B cell (primary cell): ENCODE results near the gene ZNF627. TPM values are rescaled to one million over a fixed set of nuclear protein-coding genes. Genes with fewer than 3 reads are reported as not detected.

Source experiments
- ATAC-seq: fragments of 200-7000 bp; cut with Tn5 transposase; one replicate; pipeline ENCODE4 v1.10.0; 2021; ENCODE audit warnings: low read depth, mild to moderate bottlenecking, moderate number of reproducible peaks, moderate library complexity
- CTCF ChIA-PET: fragments of 350-600 bp; sonication (Branson Sonifier 250); formaldehyde crosslinking; loops from one replicate; lab custom pipeline; 2021; ENCODE audit warnings: antibody characterized with exemption, inconsistent platforms; lab: Charles Lee
- POLR2A ChIA-PET: fragments of 350-600 bp; sonication (Branson Sonifier 250); formaldehyde crosslinking; loops from one replicate; lab custom pipeline; 2021; ENCODE audit warnings: antibody characterized with exemption; lab: Charles Lee
- DNase-seq: peaks from one replicate; pipeline ENCODE4 v3.0.0; 2013
- H2AFZ ChIP-seq: 2 replicates; pipeline ENCODE4 v1.6.1; 2012; ENCODE audit warnings: mild to moderate bottlenecking, low read depth, low read length; ENCODE audit not compliant: insufficient read depth, poor library complexity, severe bottlenecking
- H3K27ac ChIP-seq, 2 donors: 1 replicate in 1 of 2; 2 replicates in 1 of 2; pipeline ENCODE4 v1.5.1; 2012 to 2013; ENCODE audit warnings: low read length in 2 of 2, mild to moderate bottlenecking in 2 of 2, moderate library complexity in 1 of 2
- H3K27me3 ChIP-seq, 4 experiments: fragments of 200-600 bp in 1 of 4; sonication (generic) in 1 of 4; replicated peaks in 1 of 4; 1 replicate in 2 of 4; 2 replicates in 2 of 4; pipeline versions ENCODE4 v1.6.1 to v1.7.0; 2013 to 2016; ENCODE audit warnings: low read length in 3 of 4, mild to moderate bottlenecking in 2 of 4, mixed read lengths in 1 of 4, moderate library complexity in 1 of 4; ENCODE audit not compliant: insufficient read depth in 4 of 4, control insufficient read depth in 3 of 4; ENCODE audit errors: control extremely low read depth in 1 of 4
- H3K36me3 ChIP-seq, 2 experiments: replicated peaks in 1 of 2; 1 replicate in 1 of 2; 2 replicates in 1 of 2; pipeline versions ENCODE4 v1.6.1 to v1.7.1; 2013; ENCODE audit warnings: low read length in 1 of 2; ENCODE audit not compliant: insufficient read depth in 2 of 2, control insufficient read depth in 1 of 2; ENCODE audit errors: control extremely low read depth in 1 of 2, extremely low read depth in 1 of 2
- H3K4me1 ChIP-seq, 2 donors: fragments of 200-600 bp in 1 of 2; sonication (generic) in 1 of 2; 1 replicate in 1 of 2; 2 replicates in 1 of 2; pipeline versions ENCODE4 v1.5.1 to v1.6.1; 2013 to 2017; ENCODE audit warnings: low read length in 2 of 2; ENCODE audit not compliant: control insufficient read depth in 2 of 2, insufficient read depth in 2 of 2
- H3K4me2 ChIP-seq: replicated peaks from 2 replicates; pipeline ENCODE3; 2012; ENCODE audit warnings: mild to moderate bottlenecking, low read depth, low read length; ENCODE audit not compliant: poor library complexity, severe bottlenecking
- H3K4me3 ChIP-seq, 5 experiments: fragments of 200-600 bp in 1 of 5; sonication (generic) in 1 of 5; 1 replicate in 3 of 5; 2 replicates in 2 of 5; pipeline versions ENCODE4 v1.5.1 to v1.7.0; 2011 to 2016; ENCODE audit warnings: low read length in 4 of 5, mild to moderate bottlenecking in 4 of 5, low read depth in 2 of 5, control low read depth in 1 of 5, moderate library complexity in 1 of 5; ENCODE audit not compliant: insufficient read depth in 1 of 5; ENCODE audit errors: control extremely low read depth in 1 of 5, extremely low read depth in 1 of 5
- H3K79me2 ChIP-seq: fragments of 200-600 bp; sonication (generic); one replicate; pipeline ENCODE4 v1.6.0; 2016; ENCODE audit warnings: low read length; ENCODE audit not compliant: control insufficient read depth, insufficient read depth
- H3K9ac ChIP-seq: fragments of 200-600 bp; sonication (generic); 2 replicates; pipeline ENCODE4 v1.6.1; 2017; ENCODE audit warnings: mild to moderate bottlenecking, low read length, moderate library complexity
- H3K9me3 ChIP-seq, 3 donors: one replicate each; pipeline versions ENCODE4 v1.6.1 to v1.7.1; 2013; ENCODE audit warnings: low read length in 2 of 3; ENCODE audit not compliant: control insufficient read depth in 2 of 3, insufficient read depth in 1 of 3; ENCODE audit errors: control extremely low read depth in 1 of 3
- H4K20me1 ChIP-seq: 2 replicates; pipeline ENCODE4 v1.6.0; 2012; ENCODE audit warnings: mild to moderate bottlenecking, low read length; ENCODE audit not compliant: insufficient read depth, control insufficient read depth, poor library complexity, severe bottlenecking
- H3K27ac Mint-ChIP-seq: one replicate; pipeline ENCODE4 v1.8.0; 2021; ENCODE audit warnings: mixed read lengths
- H3K27me3 Mint-ChIP-seq: one replicate; pipeline ENCODE4 v1.8.0; 2021; ENCODE audit warnings: mixed read lengths
- H3K4me1 Mint-ChIP-seq: one replicate; pipeline ENCODE4 v1.8.0; 2021; ENCODE audit warnings: mixed read lengths
- H3K4me3 Mint-ChIP-seq: one replicate; pipeline ENCODE4 v1.8.0; 2021; ENCODE audit warnings: mixed read lengths
- H3K9me3 Mint-ChIP-seq: one replicate; pipeline ENCODE4 v1.8.0; 2022; ENCODE audit warnings: mixed read lengths; ENCODE audit not compliant: insufficient read depth
- EZH2 ChIP-seq: IDR thresholded peaks from 2 replicates; pipeline ENCODE4 v1.6.1; 2012; ENCODE audit warnings: borderline replicate concordance, low read depth, mild to moderate bottlenecking, moderate library complexity, low read length; ENCODE audit not compliant: insufficient read depth, poor library complexity, severe bottlenecking
- WGBS: methylation state at CpG from one replicate; pipeline ENCODE4 v1.1.5; 2013; ENCODE audit warnings: missing lambda C conversion rate; ENCODE audit not compliant: insufficient coverage; 5-methylcytosine and 5-hydroxymethylcytosine counted together
- intact Hi-C: fragments of 100-400 bp; cut with micrococcal nuclease; formaldehyde crosslinking; loops from one replicate; pipeline ENCODE4 v1.10.0; 2022
- polyA plus RNA-seq: library from polyadenylated mRNA; depleted of rRNA; stranded (reverse); fragments of >200 nt; gene quantifications from 2 replicates; pipeline ENCODE4 v1.2.3, GENCODE V29; 2012
- total RNA-seq, 2 donors: library from RNA; stranded (reverse); fragments of 120-200 nt in 1 of 2; gene quantifications; 1 replicate in 1 of 2; 2 replicates in 1 of 2; pipeline versions ENCODE4 v1.2.3 to v1.2.4, GENCODE V29; 2013 to 2022
- TF ChIP-seq, protein P1 (sequence below): fragments of 200-600 bp; IDR thresholded peaks from one replicate; pipeline ENCODE4 v1.8.0; 2022; ENCODE audit warnings: antibody characterized with exemption, mild to moderate bottlenecking

The ZNF627 gene
- total and polyA plus RNA-seq, 2 donors (not counting 1 experiment from before 2014, with no cell fraction given): 9.6 to 26.2 TPM

DNA sequence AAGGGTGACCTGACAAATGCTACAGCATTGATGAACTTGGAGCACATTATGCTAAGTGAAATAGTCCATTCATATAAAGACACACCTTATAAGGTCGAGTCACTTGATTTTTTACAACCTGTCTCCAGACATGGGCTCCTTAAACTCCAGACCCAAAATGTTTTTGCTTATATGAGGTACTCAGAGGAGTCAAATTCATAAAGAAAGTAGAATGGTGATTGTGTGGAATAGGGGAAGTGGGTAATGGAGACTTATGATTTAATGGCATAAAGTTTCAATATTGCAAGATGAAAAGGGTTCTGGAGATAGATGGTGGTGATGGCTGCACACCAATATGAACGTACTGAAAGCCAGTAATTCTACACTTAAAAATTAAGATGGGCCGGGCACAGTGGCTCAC, 59.3 kb downstream of the ZNF627 start:
- Histone ChIP-seq H3K9ac (no peak overlapping the region), H3K4me2 (no peak overlapping the region), H3K4me3 (no peak overlapping the region), H3K27ac (no peak overlapping the region), H3K36me3 (no peaks in the 10 kb centered on the region), H3K4me1 (no peaks in the 10 kb centered on the region), H3K9me3 (peaks cover 2 to 19% (median 14%) of the 10 kb centered on the region in 3 donors), H3K27me3 (no peaks in the 10 kb centered on the region), H4K20me1 (no peaks in the 10 kb centered on the region), H3K79me2 (no peaks in the 10 kb centered on the region), H2AFZ (no peak overlapping the region)
- DNase-seq (no peak), ATAC-seq (no peak)
- TF ChIP-seq EZH2: no peak
- TF ChIP-seq, protein P1, sequence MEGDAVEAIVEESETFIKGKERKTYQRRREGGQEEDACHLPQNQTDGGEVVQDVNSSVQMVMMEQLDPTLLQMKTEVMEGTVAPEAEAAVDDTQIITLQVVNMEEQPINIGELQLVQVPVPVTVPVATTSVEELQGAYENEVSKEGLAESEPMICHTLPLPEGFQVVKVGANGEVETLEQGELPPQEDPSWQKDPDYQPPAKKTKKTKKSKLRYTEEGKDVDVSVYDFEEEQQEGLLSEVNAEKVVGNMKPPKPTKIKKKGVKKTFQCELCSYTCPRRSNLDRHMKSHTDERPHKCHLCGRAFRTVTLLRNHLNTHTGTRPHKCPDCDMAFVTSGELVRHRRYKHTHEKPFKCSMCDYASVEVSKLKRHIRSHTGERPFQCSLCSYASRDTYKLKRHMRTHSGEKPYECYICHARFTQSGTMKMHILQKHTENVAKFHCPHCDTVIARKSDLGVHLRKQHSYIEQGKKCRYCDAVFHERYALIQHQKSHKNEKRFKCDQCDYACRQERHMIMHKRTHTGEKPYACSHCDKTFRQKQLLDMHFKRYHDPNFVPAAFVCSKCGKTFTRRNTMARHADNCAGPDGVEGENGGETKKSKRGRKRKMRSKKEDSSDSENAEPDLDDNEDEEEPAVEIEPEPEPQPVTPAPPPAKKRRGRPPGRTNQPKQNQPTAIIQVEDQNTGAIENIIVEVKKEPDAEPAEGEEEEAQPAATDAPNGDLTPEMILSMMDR: no peak
- Mint-ChIP-seq H3K4me3 (no peak overlapping the region), H3K9me3 (peaks cover 14% of the 10 kb centered on the region), H3K27me3 (peaks cover 4% of the 10 kb centered on the region), H3K27ac (no peak overlapping the region), H3K4me1 (no peaks in the 10 kb centered on the region)
- POLR2A ChIA-PET: no interaction called here
- intact Hi-C loops: no loop called here
- CTCF ChIA-PET: no interaction called here
- WGBS: 100% methylated on average over 2 of the region's 3 CpGs

DNA sequence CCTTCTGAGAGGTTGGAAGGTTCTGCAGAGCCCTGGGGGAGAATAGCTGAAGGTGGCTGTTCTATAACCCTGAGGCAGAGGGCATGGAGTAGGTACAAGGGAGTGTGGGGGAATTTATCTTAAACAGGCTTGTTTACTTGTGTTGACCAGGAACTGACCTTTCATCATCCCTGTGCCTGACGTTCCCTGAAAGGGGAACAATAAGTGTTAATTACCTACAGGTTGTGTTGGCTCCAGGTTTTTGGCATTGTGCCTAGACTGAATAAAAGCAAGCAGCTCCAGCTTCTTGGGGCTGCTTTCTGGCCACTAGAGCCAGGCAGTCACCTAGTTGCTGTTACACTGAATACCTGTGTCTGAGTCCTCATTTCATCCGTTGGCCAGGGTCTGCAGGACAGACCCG, 60.0 kb downstream of the ZNF627 start:
- WGBS: 80% methylated on average over 3 of the region's 3 CpGs
- no peaks in the 10 kb centered on the region for H3K36me3 ChIP-seq
- Mint-ChIP-seq H3K4me1 (no peaks in the 10 kb centered on the region), H3K27ac (no peak overlapping the region), H3K4me3 (no peak overlapping the region), H3K9me3 (peaks cover 6% of the 10 kb centered on the region), H3K27me3 (peaks cover 4% of the 10 kb centered on the region)
- ChIA-PET POLR2A (no interaction called here), CTCF (no interaction called here)
- no peak overlapping the region for H3K4me2 ChIP-seq
- H4K20me1 ChIP-seq: no peaks in the 10 kb centered on the region
- H3K27ac ChIP-seq: no peak overlapping the region
- no peak overlapping the region for H3K4me3 ChIP-seq
- H3K79me2 ChIP-seq: no peaks in the 10 kb centered on the region
- peaks cover 2 to 14% (median 13%) of the 10 kb centered on the region in 3 donors for H3K9me3 ChIP-seq
- H3K4me1 ChIP-seq: no peaks in the 10 kb centered on the region
- ATAC-seq: no peak
- H3K9ac ChIP-seq: no peak overlapping the region
- intact Hi-C loops: no loop called here
- no peak overlapping the region for H2AFZ ChIP-seq
- no peak for TF ChIP-seq EZH2
- TF ChIP-seq, protein P1: no peak
- no peak for DNase-seq
- H3K27me3 ChIP-seq: no peaks in the 10 kb centered on the region
